Cerebellar cortex (tissue), 1 donor: ENCODE data around the gene RTN4R.

Experiments used
- DNase-seq: peaks from one replicate; pipeline ENCODE4 v3.0.0-alpha.2; 2015; ENCODE audit warnings: low spot score

The RTN4R gene

GRCh38 chr22:20214853-20215252, 53.3 kb downstream of the RTN4R start:
- no peak for DNase-seq

DNA sequence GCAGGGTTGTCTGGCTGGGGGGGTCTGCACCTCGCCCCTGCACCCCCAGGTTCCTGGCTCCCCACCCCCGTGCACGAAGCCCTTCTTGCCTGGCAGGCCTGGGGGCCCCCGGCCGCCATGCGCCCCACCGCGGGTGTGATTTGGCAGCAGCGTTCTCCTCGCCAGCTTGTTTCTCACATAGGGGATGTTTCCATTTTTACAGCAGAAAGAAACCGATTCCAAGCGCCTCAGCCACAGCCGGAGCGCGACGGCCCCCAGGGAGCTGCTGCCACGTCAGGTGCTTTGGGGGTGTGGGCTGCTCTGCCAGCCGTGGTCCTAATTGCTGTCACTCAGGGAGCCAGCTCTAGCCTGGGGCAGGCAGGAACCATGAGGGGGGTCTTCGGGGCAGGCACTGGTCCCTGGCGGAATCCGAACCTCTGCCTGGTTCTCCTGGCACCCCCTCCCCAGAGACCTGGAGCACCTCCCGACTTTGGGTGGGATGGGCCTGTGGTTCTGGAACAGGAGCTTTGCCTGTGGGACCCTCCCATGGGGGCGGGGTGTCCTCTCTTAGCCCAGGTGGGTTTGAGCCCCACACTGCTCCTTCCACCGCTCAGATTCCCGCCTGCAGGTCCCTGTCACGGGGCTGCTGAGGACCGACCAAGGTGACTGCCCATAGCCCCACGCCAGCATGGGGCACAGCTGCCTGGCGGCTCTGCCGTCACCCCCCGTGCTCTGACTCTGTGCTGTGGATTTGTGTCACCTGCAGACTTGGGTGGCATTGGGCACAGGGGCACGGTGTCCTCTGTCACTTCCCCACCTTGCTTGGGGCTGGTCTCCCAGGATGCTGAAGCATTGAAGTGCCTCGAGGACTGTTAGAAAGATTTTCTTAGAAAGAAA, 54.0 kb downstream of the RTN4R start:
- no peak for DNase-seq

GRCh38 chr22:20212754-20213699, 55.1 kb downstream of the RTN4R start:
- DNase-seq = no peak

- no peak for DNase-seq
Observed at GRCh38 chr22:20211997-20212753, 55.9 kb downstream of the RTN4R start.

GRCh38 chr22:20211409-20211996, 56.6 kb downstream of the RTN4R start:
- DNase-seq = no peak

DNA sequence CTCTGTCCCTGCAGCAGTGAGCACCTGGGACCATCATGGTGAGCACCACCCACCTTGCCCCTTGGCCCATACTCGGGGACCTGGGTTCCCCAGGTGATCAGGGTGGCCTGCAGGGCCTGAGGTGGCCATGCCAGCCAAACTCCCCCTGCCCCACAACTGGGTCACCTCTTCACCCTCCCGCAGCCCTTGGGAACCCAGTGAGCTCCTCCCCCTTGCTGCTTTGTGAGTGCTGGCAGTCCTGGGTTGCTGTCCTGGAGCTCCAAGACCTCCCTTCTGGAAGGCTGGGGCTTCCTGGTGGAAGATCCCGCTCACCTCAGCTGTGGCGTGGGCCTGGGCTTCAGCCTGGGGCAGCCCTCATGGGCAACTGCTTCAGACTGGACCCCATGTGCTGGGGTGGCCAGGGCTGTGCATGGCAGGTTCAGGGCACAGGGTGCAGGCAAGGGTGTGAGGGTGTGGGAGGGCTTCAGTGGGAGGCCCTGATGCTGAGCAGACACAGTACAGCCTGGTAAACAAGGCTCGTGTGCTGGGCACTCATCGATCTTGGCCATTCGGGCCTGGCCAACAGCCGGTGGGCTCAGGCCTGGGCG, 57.6 kb downstream of the RTN4R start:
- no peak for DNase-seq

DNA sequence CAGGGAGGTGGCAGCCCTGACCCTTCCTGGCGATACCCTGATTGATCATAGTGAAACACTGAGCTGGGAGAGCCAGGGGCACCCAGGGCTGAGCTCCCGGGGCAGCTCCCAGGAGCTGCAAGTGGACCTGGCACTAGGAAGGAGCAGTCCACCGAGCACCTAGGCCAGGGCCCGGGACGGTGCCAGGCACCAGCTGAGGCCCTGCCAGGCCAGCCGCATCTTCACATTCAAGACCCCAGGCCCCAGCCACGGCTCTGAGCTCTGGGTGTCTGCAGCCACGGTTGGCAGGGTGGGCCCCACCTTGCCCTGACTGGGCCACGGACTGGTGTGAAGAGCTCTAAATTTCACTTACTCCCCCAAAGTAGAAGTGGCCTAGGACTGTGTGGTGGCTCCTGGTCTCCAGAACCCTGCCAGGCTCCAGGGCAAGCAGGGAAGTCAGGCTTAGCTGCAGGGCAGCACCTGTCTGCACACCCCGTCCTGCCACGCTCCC, 58.3 kb downstream of the RTN4R start:
- DNase-seq = no peak

GRCh38 chr22:20208713-20209310, 59.3 kb downstream of the RTN4R start:
- no peak for DNase-seq

DNA sequence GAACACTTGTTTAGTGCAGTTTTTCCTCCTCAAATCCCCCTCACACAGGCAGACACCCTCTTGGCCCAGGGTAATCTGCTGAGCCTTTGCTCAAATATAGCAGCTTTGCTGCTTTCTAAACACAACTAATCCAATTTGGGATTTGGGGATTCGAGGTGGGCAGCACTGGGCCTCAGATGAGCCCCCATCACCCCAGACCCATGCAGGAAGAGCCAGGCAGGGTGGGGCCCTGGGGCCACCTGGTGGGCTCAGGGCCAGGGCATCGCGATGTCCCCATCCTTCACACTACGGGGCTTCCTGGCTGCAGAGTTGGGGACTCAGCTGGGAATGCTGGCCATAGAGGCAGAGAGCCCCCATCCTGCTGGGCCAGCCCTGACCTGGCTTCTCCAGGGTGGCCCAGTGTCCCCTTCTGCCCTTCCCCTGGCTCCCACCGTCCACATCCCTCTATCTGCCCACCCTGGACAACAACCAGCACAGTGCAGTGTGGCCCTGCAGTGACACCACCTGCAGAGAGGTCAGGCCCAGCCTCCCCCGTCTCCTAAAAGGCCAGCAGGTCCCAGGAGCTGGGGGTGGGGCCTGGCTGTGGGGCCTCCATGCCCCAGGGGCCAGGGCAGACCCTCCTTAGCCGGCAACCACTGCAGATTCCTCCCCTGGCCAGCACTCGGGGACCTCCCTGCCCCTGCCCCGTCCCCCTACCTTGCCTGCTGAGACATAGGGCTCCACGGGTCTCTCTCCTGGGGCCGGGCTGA, 60.7 kb downstream of the RTN4R start:
- DNase-seq = no peak

GRCh38 chr22:20206709-20207215, 61.4 kb downstream of the RTN4R start:
- DNase-seq = no peak

GRCh38 chr22:20205964-20206708, 62.0 kb downstream of the RTN4R start:
- DNase-seq = peak; percentile 91

DNA sequence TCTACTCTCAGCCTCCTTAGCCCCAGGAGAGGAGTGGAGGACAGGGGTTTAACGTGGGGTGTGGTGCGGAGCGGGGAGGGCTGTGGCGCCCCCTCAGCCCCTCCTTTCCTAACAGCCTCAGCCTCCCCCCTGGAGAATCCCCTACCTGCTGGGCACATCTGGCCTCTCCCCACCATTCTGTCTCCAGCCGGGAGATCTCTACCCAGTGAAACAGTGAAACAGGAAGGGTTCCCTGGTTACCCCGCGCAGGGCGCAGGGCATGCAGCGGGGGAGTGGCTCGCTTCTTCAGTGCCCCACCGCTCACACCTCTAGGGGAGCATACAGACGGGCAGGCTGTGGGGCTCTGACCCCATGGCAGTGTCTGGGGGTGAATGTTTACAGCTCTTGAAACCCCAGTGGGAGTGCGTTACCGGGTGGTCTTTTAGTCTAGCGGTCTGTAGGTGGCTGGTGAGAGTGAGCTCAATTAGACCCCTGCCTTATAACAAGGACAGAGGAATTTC, 62.6 kb downstream of the RTN4R start:
- DNase-seq = no peak

- DNase-seq = peak; percentile 48
Observed at GRCh38 chr22:20204806-20205205, 63.3 kb downstream of the RTN4R start.

- peak; percentile 48 for DNase-seq
Observed at GRCh38 chr22:20204311-20204710, 63.8 kb downstream of the RTN4R start.

DNA sequence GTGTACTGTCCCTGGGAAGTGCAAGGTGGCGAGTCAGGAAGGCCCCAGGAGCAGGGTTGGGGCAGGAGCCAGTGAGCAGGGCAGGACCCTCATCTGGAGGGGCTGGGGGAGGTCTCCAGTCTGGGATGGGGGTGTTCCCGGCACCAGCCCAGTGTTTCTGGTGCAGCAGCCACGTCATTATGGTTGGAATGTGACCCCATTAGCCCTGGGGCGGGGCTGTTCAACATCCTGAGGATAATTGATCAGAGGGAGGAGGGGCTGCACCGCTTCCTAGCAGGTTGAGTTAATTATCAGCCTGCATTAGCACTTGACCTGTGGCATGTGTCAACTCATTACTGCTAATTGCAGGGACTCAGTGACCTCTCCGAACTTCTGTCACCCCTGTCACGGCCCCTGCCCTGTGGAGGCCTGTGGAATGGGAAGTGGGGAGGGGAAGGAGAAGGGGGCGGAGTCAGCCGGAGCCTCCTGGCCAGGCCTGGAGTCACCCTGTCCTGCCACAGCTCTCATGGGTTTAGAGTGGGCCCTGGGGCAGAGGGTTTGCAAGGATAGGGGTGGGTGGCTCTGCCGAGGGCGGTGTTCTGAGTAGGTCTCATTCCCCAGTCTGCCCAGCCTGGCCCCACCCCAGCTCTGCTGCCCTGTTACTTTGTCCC, 64.4 kb downstream of the RTN4R start:
- peak; percentile 91 for DNase-seq

GRCh38 chr22:20203142-20203551, 65.0 kb downstream of the RTN4R start:
- peak; percentile 82 for DNase-seq

DNA sequence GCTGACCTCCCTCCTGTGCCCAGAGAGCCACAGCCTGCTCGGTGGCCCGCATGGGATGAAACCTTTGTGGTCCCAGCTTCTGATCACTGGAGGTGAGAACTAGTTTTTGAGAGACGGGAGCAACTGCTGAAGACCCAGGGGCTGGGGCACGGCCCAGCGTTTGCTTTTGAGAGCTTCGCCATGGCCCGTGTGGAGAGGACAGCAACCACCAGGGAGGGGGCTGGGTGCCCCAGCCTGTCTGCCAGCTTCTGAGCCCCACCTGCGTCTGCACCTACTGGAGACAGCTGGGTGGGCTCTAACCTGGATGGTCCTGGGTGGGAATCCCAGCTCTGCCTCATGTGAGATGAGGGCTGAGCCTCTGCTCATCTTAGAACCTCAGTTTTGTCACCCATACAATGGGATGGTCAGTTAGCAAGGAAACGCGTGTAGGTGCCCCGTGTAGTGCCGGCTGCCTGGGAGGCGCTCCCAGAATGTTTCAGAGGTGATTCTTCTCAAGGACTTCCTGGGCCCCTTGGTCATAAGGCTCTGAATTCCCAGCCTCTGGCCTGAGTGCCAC, 66.2 kb downstream of the RTN4R start:
- DNase-seq = no peak

- DNase-seq = no peak
Observed at GRCh38 chr22:20199906-20200305, 68.2 kb downstream of the RTN4R start.
